Endothelial cell (in vitro differentiated cells): Measurements from ENCODE around the gene CRELD2. TPM values are rescaled to one million over a fixed set of nuclear protein-coding genes. Genes with fewer than 3 reads are reported as not detected.

Source experiments
- DNase-seq: peaks from one replicate; pipeline ENCODE4 v3.0.0; 2021; ENCODE audit warnings: low spot score
- H3K27ac Mint-ChIP-seq: one replicate; pipeline ENCODE4 v1.8.0; 2021; ENCODE audit warnings: mixed read lengths, inconsistent platforms; ENCODE audit not compliant: unreplicated experiment
- H3K27me3 Mint-ChIP-seq: one replicate; pipeline ENCODE4 v1.8.0; 2021; ENCODE audit warnings: mild to moderate bottlenecking, moderate library complexity, mixed read lengths, inconsistent platforms; ENCODE audit not compliant: unreplicated experiment
- H3K36me3 Mint-ChIP-seq: one replicate; pipeline ENCODE4 v1.8.0; 2021; ENCODE audit warnings: mild to moderate bottlenecking, low read depth, mixed read lengths, inconsistent platforms; ENCODE audit not compliant: unreplicated experiment
- H3K4me1 Mint-ChIP-seq: one replicate; pipeline ENCODE4 v1.8.0; 2021; ENCODE audit warnings: mild to moderate bottlenecking, mixed read lengths, inconsistent platforms; ENCODE audit not compliant: unreplicated experiment
- H3K4me3 Mint-ChIP-seq: one replicate; pipeline ENCODE4 v1.8.0; 2021; ENCODE audit warnings: mild to moderate bottlenecking, mixed read lengths, inconsistent platforms; ENCODE audit not compliant: unreplicated experiment
- H3K9me3 Mint-ChIP-seq: one replicate; pipeline ENCODE4 v1.8.0; 2021; ENCODE audit warnings: mixed read lengths, inconsistent platforms; ENCODE audit not compliant: unreplicated experiment
- total RNA-seq: library from RNA; stranded (reverse); fragmentation: NEBNext Ultra II Directional; extraction: Animal tissue kit (Norgen Biotek cat#: 25700); gene quantifications from one replicate; pipeline ENCODE4 v1.2.1, GENCODE V29; 2021; ENCODE audit not compliant: unreplicated experiment
- TF ChIP-seq, protein P1 (sequence below): fragments of 200-600 bp; sonication (generic); IDR thresholded peaks from one replicate; pipeline ENCODE4 v1.5.0; 2021; ENCODE audit warnings: antibody characterized with exemption; ENCODE audit not compliant: unreplicated experiment

Gene CRELD2
- total RNA-seq, 1 donor from 2014 or later, result 207 TPM

DNA sequence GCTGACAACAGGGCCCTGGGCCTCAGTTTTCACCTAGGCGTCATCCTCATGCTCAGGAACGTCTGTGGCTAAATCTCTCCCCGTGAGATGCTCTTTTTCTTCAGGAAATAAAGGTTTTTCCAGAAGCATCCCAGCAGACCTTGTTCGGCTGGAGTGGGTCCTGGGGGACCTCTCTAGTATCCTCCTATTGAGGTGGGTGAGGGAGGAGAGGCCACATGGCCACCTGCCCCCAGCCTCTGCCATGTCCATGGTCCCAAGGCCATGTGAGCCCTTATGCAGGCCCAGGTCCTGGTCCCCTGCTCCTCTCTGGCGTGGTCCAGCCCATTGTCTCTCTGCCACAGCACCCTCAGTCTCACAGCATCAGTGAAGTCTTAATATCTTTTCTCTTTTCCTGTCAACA is 22.2 kb upstream of the CRELD2 start:
- Mint-ChIP-seq H3K27me3 (peaks cover 12% of the 10 kb centered on the region), H3K9me3 (no peaks in the 10 kb centered on the region), H3K4me1 (no peaks in the 10 kb centered on the region), H3K27ac (no peak overlapping the region), H3K36me3 (peaks cover 38% of the 10 kb centered on the region), H3K4me3 (no peak overlapping the region)
- TF ChIP-seq, protein P1, sequence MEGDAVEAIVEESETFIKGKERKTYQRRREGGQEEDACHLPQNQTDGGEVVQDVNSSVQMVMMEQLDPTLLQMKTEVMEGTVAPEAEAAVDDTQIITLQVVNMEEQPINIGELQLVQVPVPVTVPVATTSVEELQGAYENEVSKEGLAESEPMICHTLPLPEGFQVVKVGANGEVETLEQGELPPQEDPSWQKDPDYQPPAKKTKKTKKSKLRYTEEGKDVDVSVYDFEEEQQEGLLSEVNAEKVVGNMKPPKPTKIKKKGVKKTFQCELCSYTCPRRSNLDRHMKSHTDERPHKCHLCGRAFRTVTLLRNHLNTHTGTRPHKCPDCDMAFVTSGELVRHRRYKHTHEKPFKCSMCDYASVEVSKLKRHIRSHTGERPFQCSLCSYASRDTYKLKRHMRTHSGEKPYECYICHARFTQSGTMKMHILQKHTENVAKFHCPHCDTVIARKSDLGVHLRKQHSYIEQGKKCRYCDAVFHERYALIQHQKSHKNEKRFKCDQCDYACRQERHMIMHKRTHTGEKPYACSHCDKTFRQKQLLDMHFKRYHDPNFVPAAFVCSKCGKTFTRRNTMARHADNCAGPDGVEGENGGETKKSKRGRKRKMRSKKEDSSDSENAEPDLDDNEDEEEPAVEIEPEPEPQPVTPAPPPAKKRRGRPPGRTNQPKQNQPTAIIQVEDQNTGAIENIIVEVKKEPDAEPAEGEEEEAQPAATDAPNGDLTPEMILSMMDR, result no peak
- DNase-seq, result no peak

DNA sequence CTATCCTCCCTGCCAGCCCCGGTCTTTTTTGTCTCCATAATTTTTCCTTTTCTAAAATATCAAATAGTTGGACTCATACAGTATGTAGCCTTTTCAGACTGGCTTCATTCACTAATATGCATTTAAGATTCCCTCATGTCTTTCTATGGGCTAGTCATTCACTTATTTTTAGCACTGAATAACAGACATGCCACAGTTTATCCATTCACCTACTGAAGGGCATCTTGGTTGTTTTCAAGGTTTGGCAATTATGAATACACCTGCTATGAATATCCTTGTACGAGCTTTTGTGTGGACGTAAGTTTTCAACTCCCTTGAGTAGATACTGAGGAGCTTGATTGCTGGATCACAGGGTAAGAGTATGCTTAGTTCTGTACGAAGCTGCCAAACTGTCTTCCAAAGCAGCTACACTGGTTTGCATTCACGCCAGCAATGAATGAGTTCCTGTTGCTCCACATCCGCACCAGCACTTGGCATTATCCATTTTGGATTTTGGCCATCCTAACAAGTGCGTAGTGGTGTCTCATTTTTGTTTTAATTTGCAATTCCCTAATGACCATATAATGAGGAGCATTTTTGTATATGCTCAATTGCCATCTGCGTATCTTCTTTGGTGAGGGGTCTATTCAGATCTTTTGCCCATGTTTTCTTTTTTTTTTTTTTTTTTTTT is 21.3 kb upstream of the CRELD2 start:
- TF ChIP-seq, protein P1, result no peak
- peaks cover 37% of the 10 kb centered on the region for H3K36me3 Mint-ChIP-seq
- H3K4me1 Mint-ChIP-seq, result no peaks in the 10 kb centered on the region
- DNase-seq, result no peak
- peaks cover 16% of the 10 kb centered on the region for H3K27me3 Mint-ChIP-seq
- no peak overlapping the region for H3K27ac Mint-ChIP-seq
- H3K4me3 Mint-ChIP-seq, result no peak overlapping the region
- H3K9me3 Mint-ChIP-seq, result no peaks in the 10 kb centered on the region

DNA sequence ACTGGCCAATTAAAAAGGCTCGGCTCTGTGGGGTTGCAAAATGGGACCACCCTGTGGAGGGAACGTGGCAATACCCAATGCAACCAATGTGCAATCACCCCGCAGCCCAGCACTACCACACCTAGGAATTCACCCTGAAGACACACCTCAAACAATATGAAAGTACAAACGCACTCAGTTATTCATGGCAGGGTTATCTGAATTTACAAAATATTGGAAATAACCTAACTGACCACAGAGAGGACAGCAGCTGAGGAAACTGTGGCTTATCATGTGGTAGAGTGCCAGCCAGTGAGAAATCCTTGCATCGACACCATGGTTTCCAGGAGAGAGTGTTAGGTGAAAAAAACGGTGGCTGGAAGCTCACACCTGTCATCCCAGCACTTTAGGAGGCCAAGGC is 18.9 kb upstream of the CRELD2 start:
- Mint-ChIP-seq H3K36me3 (peaks cover 24% of the 10 kb centered on the region), H3K9me3 (no peaks in the 10 kb centered on the region), H3K4me3 (no peak overlapping the region), H3K27me3 (peaks cover 12% of the 10 kb centered on the region), H3K27ac (no peak overlapping the region), H3K4me1 (no peaks in the 10 kb centered on the region)
- TF ChIP-seq, protein P1, result no peak
- DNase-seq, result no peak

DNA sequence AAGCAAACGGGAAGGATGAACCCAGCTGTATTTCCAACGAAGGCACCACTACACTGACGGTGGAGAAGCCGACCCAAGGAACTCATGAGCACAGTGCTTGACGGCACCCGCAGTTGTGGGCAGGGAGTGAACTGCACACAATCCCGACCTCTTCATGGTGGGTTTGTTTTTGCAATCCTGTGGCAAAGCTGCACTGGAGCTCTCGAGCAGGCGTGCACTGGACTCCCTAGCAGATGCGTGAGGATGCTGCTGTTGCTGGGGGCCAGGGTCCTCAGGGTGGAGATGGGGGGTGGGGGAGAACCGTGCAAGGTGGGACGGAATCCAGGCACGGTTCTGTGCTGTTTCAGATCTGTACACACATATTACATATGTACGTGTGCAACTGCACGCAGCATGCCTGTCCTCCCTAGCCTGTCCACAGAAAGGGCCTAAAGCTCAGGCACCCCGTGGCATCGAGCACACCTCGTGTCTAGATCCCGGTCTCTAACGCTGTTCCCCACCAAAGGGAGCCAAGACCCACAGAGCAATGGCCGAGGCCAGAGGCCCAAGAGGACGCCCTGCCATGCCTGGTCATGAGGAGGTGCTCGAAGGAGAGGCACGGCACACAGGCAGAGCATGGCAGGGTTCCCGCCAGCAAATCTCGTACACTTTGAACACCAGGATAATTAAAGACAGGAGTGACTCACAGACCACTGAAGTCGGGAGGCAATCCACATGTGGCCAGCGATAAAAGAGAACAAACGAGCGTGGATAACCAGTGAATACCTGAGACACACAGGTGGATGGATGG is 17.8 kb upstream of the CRELD2 start:
- peak overlapping the region; percentile 85 for H3K4me3 Mint-ChIP-seq
- TF ChIP-seq, protein P1, result no peak
- H3K27me3 Mint-ChIP-seq, result peaks cover 12% of the 10 kb centered on the region
- no peak for DNase-seq
- no peaks in the 10 kb centered on the region for H3K4me1 Mint-ChIP-seq
- H3K9me3 Mint-ChIP-seq, result no peaks in the 10 kb centered on the region
- H3K27ac Mint-ChIP-seq, result peak overlapping the region; percentile 70
- H3K36me3 Mint-ChIP-seq, result peaks cover 28% of the 10 kb centered on the region

GRCh38 chr22:49901457-49901856 is 17.0 kb upstream of the CRELD2 start:
- no peaks in the 10 kb centered on the region for H3K9me3 Mint-ChIP-seq
- peak overlapping the region; percentile 82 for H3K27ac Mint-ChIP-seq
- DNase-seq, result no peak
- TF ChIP-seq, protein P1, result no peak
- H3K4me1 Mint-ChIP-seq, result no peaks in the 10 kb centered on the region
- H3K4me3 Mint-ChIP-seq, result peak overlapping the region; percentile 85
- peaks cover 12% of the 10 kb centered on the region for H3K27me3 Mint-ChIP-seq
- peaks cover 28% of the 10 kb centered on the region for H3K36me3 Mint-ChIP-seq
